ENCODE data around the gene PRDM16. TPM values are rescaled to one million over a fixed set of nuclear protein-coding genes. Genes with fewer than 3 reads are reported as not detected.

The PRDM16 gene
- total RNA-seq, 1 experiment from 2014 or later = 0.09 TPM

DNA sequence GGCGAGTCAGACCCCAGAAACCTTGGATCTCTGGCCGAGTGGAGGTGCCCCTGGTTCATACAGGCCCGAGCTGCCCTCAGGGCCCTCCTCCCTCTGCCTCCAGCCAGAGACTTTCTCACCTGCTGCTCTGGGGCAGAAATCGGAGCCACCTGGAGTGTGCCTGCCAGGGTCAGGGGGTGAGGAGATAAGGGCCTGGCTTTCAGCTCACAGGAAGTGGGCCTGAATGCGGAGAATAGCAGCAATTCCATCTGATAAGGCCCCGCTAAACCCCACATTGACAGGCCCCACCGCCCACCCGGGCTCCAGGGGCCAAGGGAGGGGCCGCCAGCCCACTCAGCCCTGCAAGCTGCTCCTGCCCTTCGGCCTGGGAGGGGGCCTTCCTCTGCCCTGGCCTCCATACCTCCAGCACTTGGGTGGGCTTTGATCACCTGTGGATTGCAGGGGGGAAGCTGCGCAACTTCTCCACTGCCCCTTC, 261.8 kb downstream of the PRDM16 start:
- intact Hi-C loops (cut with micrococcal nuclease; ENCODE audit: unreplicated experiment) = no loop called here
- H3K36me3 Mint-ChIP-seq (ENCODE audit: insufficient read depth, unreplicated experiment) = no peaks in the 10 kb centered on the region
- CTCF ChIA-PET = no interaction called here
- H3K27me3 Mint-ChIP-seq (ENCODE audit: unreplicated experiment) = peaks cover 14% of the 10 kb centered on the region
- DNase-seq = no peak
- BruUV-seq (replicated peaks) = no TSS peak
- H3K4me1 Mint-ChIP-seq (ENCODE audit: low read depth, unreplicated experiment) = no peaks in the 10 kb centered on the region
- no peak overlapping the region for H3K27ac Mint-ChIP-seq (ENCODE audit: unreplicated experiment)
- TF ChIP-seq, protein P1, sequence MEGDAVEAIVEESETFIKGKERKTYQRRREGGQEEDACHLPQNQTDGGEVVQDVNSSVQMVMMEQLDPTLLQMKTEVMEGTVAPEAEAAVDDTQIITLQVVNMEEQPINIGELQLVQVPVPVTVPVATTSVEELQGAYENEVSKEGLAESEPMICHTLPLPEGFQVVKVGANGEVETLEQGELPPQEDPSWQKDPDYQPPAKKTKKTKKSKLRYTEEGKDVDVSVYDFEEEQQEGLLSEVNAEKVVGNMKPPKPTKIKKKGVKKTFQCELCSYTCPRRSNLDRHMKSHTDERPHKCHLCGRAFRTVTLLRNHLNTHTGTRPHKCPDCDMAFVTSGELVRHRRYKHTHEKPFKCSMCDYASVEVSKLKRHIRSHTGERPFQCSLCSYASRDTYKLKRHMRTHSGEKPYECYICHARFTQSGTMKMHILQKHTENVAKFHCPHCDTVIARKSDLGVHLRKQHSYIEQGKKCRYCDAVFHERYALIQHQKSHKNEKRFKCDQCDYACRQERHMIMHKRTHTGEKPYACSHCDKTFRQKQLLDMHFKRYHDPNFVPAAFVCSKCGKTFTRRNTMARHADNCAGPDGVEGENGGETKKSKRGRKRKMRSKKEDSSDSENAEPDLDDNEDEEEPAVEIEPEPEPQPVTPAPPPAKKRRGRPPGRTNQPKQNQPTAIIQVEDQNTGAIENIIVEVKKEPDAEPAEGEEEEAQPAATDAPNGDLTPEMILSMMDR (IDR thresholded peaks at IDR 0.05; ENCODE audit: unreplicated experiment) = no peak
- no peak overlapping the region for H3K4me3 Mint-ChIP-seq (ENCODE audit: low read depth, unreplicated experiment)
- no peaks in the 10 kb centered on the region for H3K9me3 Mint-ChIP-seq (ENCODE audit: low read depth, unreplicated experiment)

DNA sequence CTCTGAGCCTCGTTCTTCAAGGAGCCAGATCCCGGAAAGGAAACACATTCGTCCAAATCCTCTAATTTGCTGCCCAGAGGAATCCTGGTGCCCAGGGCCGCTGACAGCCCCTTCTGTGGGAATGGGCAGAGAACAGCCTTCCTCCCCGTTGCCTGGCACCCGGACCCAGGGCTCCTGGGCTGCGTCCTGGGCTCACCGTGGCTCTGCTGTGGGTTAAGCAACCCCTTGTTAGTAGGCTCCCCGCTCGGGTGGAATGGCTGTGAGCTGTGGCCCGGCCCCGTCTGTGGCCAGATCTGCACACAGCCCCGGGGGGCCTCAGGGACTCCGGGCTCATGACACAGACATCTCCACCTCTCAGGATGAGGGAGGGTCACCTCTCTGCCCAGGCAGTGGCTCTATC, 262.6 kb downstream of the PRDM16 start:
- CTCF ChIA-PET = no interaction called here
- Mint-ChIP-seq H3K27me3 (ENCODE audit: unreplicated experiment) (peaks cover 14% of the 10 kb centered on the region), H3K9me3 (ENCODE audit: low read depth, unreplicated experiment) (no peaks in the 10 kb centered on the region), H3K4me1 (ENCODE audit: low read depth, unreplicated experiment) (no peaks in the 10 kb centered on the region), H3K4me3 (ENCODE audit: low read depth, unreplicated experiment) (no peak overlapping the region), H3K27ac (ENCODE audit: unreplicated experiment) (no peak overlapping the region), H3K36me3 (ENCODE audit: insufficient read depth, unreplicated experiment) (no peaks in the 10 kb centered on the region)
- no TSS peak for BruUV-seq (replicated peaks)
- TF ChIP-seq, protein P1 (IDR thresholded peaks at IDR 0.05; ENCODE audit: unreplicated experiment) = no peak
- no peak for DNase-seq
- intact Hi-C loops (cut with micrococcal nuclease; ENCODE audit: unreplicated experiment) = no loop called here

DNA sequence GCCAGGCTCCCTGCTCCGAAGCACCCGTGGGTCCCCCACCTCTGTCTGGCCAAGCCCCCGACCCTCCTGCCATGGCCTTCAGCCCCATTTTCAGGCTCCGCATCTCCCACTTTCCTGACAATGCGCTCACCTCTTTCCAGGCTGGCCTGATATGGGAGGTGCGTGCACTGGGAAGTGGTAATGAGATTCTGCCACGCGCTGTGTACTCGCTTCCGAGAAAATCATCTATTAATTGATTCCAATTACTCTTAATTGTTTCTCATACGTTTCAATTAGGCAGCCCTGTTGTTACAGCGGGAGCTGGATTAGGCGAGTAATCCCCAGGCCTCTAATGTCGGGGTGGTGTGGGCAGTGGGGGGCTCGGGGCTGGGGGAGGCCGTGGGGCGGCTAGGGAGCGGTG, 263.0 kb downstream of the PRDM16 start:
- TF ChIP-seq, protein P1 (IDR thresholded peaks at IDR 0.05; ENCODE audit: unreplicated experiment) = no peak
- intact Hi-C loops (cut with micrococcal nuclease; ENCODE audit: unreplicated experiment) = no loop called here
- Mint-ChIP-seq H3K4me3 (ENCODE audit: low read depth, unreplicated experiment) (no peak overlapping the region), H3K36me3 (ENCODE audit: insufficient read depth, unreplicated experiment) (no peaks in the 10 kb centered on the region), H3K9me3 (ENCODE audit: low read depth, unreplicated experiment) (no peaks in the 10 kb centered on the region), H3K27ac (ENCODE audit: unreplicated experiment) (no peak overlapping the region), H3K4me1 (ENCODE audit: low read depth, unreplicated experiment) (no peaks in the 10 kb centered on the region), H3K27me3 (ENCODE audit: unreplicated experiment) (peaks cover 14% of the 10 kb centered on the region)
- BruUV-seq (replicated peaks) = no TSS peak
- DNase-seq = no peak
- CTCF ChIA-PET = no interaction called here

DNA sequence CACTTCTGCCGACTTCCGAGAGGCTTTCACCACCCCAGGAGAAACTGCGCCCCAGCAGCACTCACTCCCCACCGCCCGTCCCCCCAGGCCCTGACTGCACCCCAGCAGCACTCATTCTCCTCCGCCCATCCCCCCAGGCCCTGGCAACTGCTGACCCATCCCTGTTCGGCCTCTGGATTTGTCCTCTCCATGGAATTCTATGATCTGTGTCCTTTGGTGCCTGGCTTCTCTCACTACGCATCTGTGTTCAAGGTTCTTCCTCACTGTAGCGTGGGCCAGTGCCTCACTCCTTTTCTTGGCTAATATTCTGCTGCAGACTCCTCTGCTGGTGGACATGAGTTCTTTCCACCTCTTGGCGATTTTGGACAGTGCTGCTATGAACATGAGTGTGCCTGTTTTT, 263.7 kb downstream of the PRDM16 start:
- H3K9me3 Mint-ChIP-seq (ENCODE audit: low read depth, unreplicated experiment) = no peaks in the 10 kb centered on the region
- H3K27ac Mint-ChIP-seq (ENCODE audit: unreplicated experiment) = no peak overlapping the region
- H3K36me3 Mint-ChIP-seq (ENCODE audit: insufficient read depth, unreplicated experiment) = no peaks in the 10 kb centered on the region
- H3K4me1 Mint-ChIP-seq (ENCODE audit: low read depth, unreplicated experiment) = no peaks in the 10 kb centered on the region
- H3K27me3 Mint-ChIP-seq (ENCODE audit: unreplicated experiment) = peaks cover 14% of the 10 kb centered on the region
- no TSS peak for BruUV-seq (replicated peaks)
- no peak for DNase-seq
- H3K4me3 Mint-ChIP-seq (ENCODE audit: low read depth, unreplicated experiment) = no peak overlapping the region
- intact Hi-C loops (cut with micrococcal nuclease; ENCODE audit: unreplicated experiment) = no loop called here
- TF ChIP-seq, protein P1 (IDR thresholded peaks at IDR 0.05; ENCODE audit: unreplicated experiment) = no peak
- CTCF ChIA-PET = no interaction called here
